Measurements from ENCODE around the gene MRPS25. TPM values are rescaled to one million over a fixed set of nuclear protein-coding genes. Genes with fewer than 3 reads are reported as not detected.

MRPS25 gene
- total RNA-seq, 1 experiment from 2014 or later: 45.2 TPM

DNA sequence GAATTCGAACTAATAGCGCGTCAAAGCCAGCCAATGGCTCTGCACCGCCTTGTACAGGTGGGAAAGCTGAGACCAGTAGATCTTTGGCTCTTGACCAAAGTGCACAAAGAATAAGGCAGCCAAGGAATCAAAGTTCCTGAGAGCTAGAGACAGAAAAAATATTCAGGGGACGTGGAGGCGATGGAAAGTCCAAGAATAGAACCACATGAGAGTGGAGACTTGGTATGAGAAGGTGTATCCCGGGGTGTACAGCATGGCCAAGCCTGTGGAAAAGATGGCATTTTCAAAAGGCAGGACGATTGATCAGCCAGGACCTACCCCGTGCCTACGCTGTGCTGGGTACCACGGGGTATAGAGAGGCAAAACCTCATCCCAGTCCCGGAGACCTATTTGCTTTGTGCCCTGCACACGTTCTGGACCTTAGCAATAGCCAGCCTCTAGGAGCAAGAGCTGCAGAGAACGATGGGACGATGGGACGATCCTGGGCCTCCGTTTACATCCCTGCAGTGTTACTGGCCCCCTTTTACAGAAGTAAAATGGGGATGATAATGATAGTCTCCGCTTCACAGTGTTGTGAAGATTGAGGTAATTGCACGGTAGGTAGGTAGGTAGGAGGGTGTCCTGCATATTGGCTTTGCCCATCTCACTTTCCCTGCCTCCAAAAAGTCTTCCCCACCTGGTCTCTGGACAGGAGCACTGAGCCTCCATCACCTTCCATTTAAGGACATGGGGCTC, 34.4 kb upstream of the MRPS25 start:
- Histone ChIP-seq H3K4me3 (ENCODE audit: low read depth in 2 of 2, low read length in 2 of 2) (peak overlapping the region; percentile 53 to 93), H3K4me1 (ENCODE audit: control insufficient read depth, insufficient read depth, low read length) (peaks cover 7% of the 10 kb centered on the region; the same call in 1 of the 2 replicates), H3K36me3 (ENCODE audit: control insufficient read depth, insufficient read depth, low read length) (peaks cover 4% of the 10 kb centered on the region), H3K27ac (ENCODE audit: low read length) (peak overlapping the region; percentile 97), H3K27me3 (ENCODE audit: control insufficient read depth, insufficient read depth, low read length) (no peaks in the 10 kb centered on the region), H3K9me3 (ENCODE audit: control insufficient read depth, insufficient read depth, low read depth, low read length) (no peaks in the 10 kb centered on the region)
- ATAC-seq (peak; percentile 67), DNase-seq (ENCODE audit: low read depth, low spot score) (no peak)
- ChIA-PET POLR2A (interaction anchor here (0.6 kb wide), 1 partner anchor 118 kb away, joined by 8 read pairs; no protein-coding TSS in a partner anchor), CTCF (no interaction called here)
- intact Hi-C loops (cut with micrococcal nuclease; ENCODE audit: unreplicated experiment) (loop anchor here (10.0 kb wide), 1 partner anchor 305 kb away; no protein-coding TSS in a partner anchor), in situ Hi-C loops (cut with HindIII; ENCODE audit: low pct_unique_long_range_greater_than_20kb, low sequenced_read_pairs) (no loop called here)
- BruUV-seq (replicated peaks): no TSS peak
- TF ChIP-seq SIN3A (IDR thresholded peaks at IDR 0.05; ENCODE audit: borderline replicate concordance, insufficient read depth, low read depth, low read length): no peak
- no peak for TF ChIP-seq POLR2AphosphoS5 (IDR thresholded peaks at IDR 0.05; ENCODE audit: low read depth, low read length)
- TF ChIP-seq TCF7L2 (IDR thresholded peaks at IDR 0.05; ENCODE audit: low read depth, low read length): no peak
- TF ChIP-seq, protein P1, sequence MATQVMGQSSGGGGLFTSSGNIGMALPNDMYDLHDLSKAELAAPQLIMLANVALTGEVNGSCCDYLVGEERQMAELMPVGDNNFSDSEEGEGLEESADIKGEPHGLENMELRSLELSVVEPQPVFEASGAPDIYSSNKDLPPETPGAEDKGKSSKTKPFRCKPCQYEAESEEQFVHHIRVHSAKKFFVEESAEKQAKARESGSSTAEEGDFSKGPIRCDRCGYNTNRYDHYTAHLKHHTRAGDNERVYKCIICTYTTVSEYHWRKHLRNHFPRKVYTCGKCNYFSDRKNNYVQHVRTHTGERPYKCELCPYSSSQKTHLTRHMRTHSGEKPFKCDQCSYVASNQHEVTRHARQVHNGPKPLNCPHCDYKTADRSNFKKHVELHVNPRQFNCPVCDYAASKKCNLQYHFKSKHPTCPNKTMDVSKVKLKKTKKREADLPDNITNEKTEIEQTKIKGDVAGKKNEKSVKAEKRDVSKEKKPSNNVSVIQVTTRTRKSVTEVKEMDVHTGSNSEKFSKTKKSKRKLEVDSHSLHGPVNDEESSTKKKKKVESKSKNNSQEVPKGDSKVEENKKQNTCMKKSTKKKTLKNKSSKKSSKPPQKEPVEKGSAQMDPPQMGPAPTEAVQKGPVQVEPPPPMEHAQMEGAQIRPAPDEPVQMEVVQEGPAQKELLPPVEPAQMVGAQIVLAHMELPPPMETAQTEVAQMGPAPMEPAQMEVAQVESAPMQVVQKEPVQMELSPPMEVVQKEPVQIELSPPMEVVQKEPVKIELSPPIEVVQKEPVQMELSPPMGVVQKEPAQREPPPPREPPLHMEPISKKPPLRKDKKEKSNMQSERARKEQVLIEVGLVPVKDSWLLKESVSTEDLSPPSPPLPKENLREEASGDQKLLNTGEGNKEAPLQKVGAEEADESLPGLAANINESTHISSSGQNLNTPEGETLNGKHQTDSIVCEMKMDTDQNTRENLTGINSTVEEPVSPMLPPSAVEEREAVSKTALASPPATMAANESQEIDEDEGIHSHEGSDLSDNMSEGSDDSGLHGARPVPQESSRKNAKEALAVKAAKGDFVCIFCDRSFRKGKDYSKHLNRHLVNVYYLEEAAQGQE (IDR thresholded peaks at IDR 0.05; ENCODE audit: insufficient read depth in 1 of 2, low read depth in 2 of 2, low read length in 1 of 2): no peak
- TF ChIP-seq, protein P2, sequence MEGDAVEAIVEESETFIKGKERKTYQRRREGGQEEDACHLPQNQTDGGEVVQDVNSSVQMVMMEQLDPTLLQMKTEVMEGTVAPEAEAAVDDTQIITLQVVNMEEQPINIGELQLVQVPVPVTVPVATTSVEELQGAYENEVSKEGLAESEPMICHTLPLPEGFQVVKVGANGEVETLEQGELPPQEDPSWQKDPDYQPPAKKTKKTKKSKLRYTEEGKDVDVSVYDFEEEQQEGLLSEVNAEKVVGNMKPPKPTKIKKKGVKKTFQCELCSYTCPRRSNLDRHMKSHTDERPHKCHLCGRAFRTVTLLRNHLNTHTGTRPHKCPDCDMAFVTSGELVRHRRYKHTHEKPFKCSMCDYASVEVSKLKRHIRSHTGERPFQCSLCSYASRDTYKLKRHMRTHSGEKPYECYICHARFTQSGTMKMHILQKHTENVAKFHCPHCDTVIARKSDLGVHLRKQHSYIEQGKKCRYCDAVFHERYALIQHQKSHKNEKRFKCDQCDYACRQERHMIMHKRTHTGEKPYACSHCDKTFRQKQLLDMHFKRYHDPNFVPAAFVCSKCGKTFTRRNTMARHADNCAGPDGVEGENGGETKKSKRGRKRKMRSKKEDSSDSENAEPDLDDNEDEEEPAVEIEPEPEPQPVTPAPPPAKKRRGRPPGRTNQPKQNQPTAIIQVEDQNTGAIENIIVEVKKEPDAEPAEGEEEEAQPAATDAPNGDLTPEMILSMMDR (IDR thresholded peaks at IDR 0.05): no peak

DNA sequence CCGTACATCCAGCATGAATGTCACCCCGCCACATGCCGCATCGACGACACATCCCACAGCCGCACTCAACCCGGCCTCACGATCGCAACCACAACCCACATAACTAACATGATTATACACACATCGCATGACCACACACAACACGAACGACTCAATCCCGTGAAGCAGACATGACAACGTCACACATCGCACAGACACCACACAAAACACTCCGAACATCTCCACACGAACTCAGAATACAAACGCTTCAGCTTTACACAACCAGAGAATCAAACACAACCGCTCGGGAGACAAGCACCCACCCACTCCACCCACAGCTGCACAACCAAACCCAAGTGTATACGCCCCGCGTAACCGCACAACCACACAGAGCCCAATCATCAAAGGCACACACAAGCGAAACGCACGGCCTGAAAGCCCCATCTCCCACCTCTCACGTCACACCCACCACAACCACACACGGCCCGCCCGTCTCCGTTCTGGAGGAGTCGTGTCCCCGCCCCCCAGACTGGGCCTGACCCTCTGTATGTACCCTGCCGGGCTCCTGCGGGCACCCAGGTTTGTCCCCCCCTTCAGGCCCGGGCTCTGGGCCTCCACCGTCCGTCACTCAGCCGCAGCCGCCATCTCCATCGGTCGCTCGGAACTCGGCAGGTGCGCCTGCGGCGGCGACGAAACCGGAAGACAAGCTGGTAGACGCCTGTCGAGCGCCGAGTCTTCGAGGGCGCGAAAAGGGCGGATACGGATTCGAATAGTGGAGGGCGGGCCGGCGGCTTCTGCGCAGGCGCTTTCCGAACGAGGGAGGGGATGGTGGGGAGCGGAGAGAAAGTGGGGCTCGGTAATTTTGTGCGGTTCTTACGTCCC, 33.6 kb upstream of the MRPS25 start, which contains the start of gene RBSN:
TSS of gene RBSN (minus strand) at position 646 of the 861 bp plus-strand sequence. CDS start 3,028 bp downstream, outside the sequence.
- Histone ChIP-seq H3K27me3 (ENCODE audit: control insufficient read depth, insufficient read depth, low read length) (no peaks in the 10 kb centered on the region), H3K36me3 (ENCODE audit: control insufficient read depth, insufficient read depth, low read length) (peaks cover 4% of the 10 kb centered on the region), H3K27ac (ENCODE audit: low read length) (peak within 1 kb of the TSS; percentile 97), H3K4me3 (ENCODE audit: low read depth in 2 of 2, low read length in 2 of 2) (peak within 1 kb of the TSS; percentile 53 to 93), H3K9me3 (ENCODE audit: control insufficient read depth, insufficient read depth, low read depth, low read length) (no peaks in the 10 kb centered on the region), H3K4me1 (ENCODE audit: control insufficient read depth, insufficient read depth, low read length) (peaks cover 7% of the 10 kb centered on the region; the same call in 1 of the 2 replicates)
- DNase-seq (ENCODE audit: low read depth, low spot score) (peak; percentile 46), ATAC-seq (peak; percentile 96)
- in situ Hi-C loops (cut with HindIII; ENCODE audit: low pct_unique_long_range_greater_than_20kb, low sequenced_read_pairs): no loop called here
- CTCF ChIA-PET: interaction anchor here (0.6 kb wide), 1 partner anchor 14 kb away, joined by 3 read pairs; no protein-coding TSS in a partner anchor
- POLR2A ChIA-PET: interaction anchor here (0.6 kb wide), 1 partner anchor 118 kb away, joined by 8 read pairs; no protein-coding TSS in a partner anchor
- TF ChIP-seq POLR2AphosphoS5 (IDR thresholded peaks at IDR 0.05; ENCODE audit: low read depth, low read length) (peak; percentile 80), SIN3A (IDR thresholded peaks at IDR 0.05; ENCODE audit: borderline replicate concordance, insufficient read depth, low read depth, low read length) (peak; percentile 81; the same call in 1 of the 2 replicates), TCF7L2 (IDR thresholded peaks at IDR 0.05; ENCODE audit: low read depth, low read length) (peak; percentile 63)
- TF ChIP-seq, protein P1 (IDR thresholded peaks at IDR 0.05; ENCODE audit: insufficient read depth in 1 of 2, low read depth in 2 of 2, low read length in 1 of 2): peak in 1 of 2 experiments; percentile 41; a peak in 1 of 4 replicates
- TF ChIP-seq, protein P2 (IDR thresholded peaks at IDR 0.05): no peak
- intact Hi-C loops (cut with micrococcal nuclease; ENCODE audit: unreplicated experiment): no loop called here
- BruUV-seq (replicated peaks): no TSS peak
